MCF 10A (cell line): Measurements from ENCODE around the gene XXYLT1. TPM values are rescaled to one million over a fixed set of nuclear protein-coding genes. Genes with fewer than 3 reads are reported as not detected.

Source experiments
- BruUV-seq: library from RNA; stranded (reverse); fragments of 400-500 nt; replicated peaks from 2 replicates; lab custom pipeline; 2021; lab: Mats Ljungman, UMichigan
- CTCF ChIA-PET: fragments of 300-600 bp; sonication (Branson Sonifier 250); formaldehyde crosslinking; extraction: SDS; loops from one replicate; lab custom pipeline; 2021; ENCODE audit warnings: antibody characterized with exemption, inconsistent platforms; lab: Yijun Ruan, JAX
- POLR2A ChIA-PET: fragments of 300-600, 350-650 bp; sonication (Branson Sonifier 250); formaldehyde crosslinking; extraction: SDS; loops from one replicate; lab custom pipeline; 2020; ENCODE audit warnings: antibody characterized with exemption, inconsistent platforms; lab: Yijun Ruan, JAX
- DNase-seq: peaks from one replicate; pipeline ENCODE4 v3.0.0-alpha.2; 2018; ENCODE audit not compliant: unreplicated experiment
- H3K27ac Mint-ChIP-seq: one replicate; pipeline ENCODE4 v1.8.0; 2022; ENCODE audit warnings: mild to moderate bottlenecking, low read depth, mixed read lengths; ENCODE audit not compliant: unreplicated experiment
- H3K27me3 Mint-ChIP-seq: one replicate; pipeline ENCODE4 v1.8.0; 2022; ENCODE audit warnings: mixed read lengths; ENCODE audit not compliant: insufficient read depth, unreplicated experiment
- H3K36me3 Mint-ChIP-seq: one replicate; pipeline ENCODE4 v1.8.0; 2022; ENCODE audit warnings: mild to moderate bottlenecking, moderate library complexity, mixed read lengths; ENCODE audit not compliant: insufficient read depth, unreplicated experiment
- H3K4me1 Mint-ChIP-seq: one replicate; pipeline ENCODE4 v1.8.0; 2022; ENCODE audit warnings: mixed read lengths; ENCODE audit not compliant: insufficient read depth, unreplicated experiment
- H3K4me3 Mint-ChIP-seq: one replicate; pipeline ENCODE4 v1.8.0; 2022; ENCODE audit warnings: mild to moderate bottlenecking, moderate library complexity, mixed read lengths; ENCODE audit not compliant: unreplicated experiment
- H3K9me3 Mint-ChIP-seq: one replicate; pipeline ENCODE4 v1.8.0; 2022; ENCODE audit warnings: mixed read lengths; ENCODE audit not compliant: unreplicated experiment
- intact Hi-C: fragments of 100-400 bp; cut with micrococcal nuclease; formaldehyde crosslinking; loops from 2 replicates; pipeline ENCODE4 v1.14.1; 2022
- total RNA-seq: library from RNA; stranded (reverse); gene quantifications from 2 replicates; pipeline ENCODE4 v1.2.3, GENCODE V29; 2022
- TF ChIP-seq, protein P1 (sequence below): fragments of 200-600 bp; IDR thresholded peaks from one replicate; pipeline ENCODE4 v1.8.0; 2022; ENCODE audit warnings: antibody characterized with exemption, mild to moderate bottlenecking; ENCODE audit not compliant: unreplicated experiment

The XXYLT1 gene
- total RNA-seq, 1 experiment from 2014 or later, result 10.0 TPM

- intact Hi-C loops, result no loop called here
- Mint-ChIP-seq H3K27me3 (no peaks in the 10 kb centered on the region), H3K4me1 (no peaks in the 10 kb centered on the region), H3K4me3 (no peak overlapping the region), H3K9me3 (no peaks in the 10 kb centered on the region), H3K27ac (no peak overlapping the region), H3K36me3 (no peaks in the 10 kb centered on the region)
- ChIA-PET POLR2A (interaction anchor here (0.7 kb wide), 1 partner anchor 305 kb away, joined by 3 read pairs; no protein-coding TSS in a partner anchor), CTCF (interaction anchor here (0.6 to 3.3 kb wide), 7 partner anchors 13 to 584 kb away, joined by 3 to 17 read pairs (median 4); partner anchors contain the start of genes LSG1 and XXYLT1)
- DNase-seq, result no peak
- TF ChIP-seq, protein P1, sequence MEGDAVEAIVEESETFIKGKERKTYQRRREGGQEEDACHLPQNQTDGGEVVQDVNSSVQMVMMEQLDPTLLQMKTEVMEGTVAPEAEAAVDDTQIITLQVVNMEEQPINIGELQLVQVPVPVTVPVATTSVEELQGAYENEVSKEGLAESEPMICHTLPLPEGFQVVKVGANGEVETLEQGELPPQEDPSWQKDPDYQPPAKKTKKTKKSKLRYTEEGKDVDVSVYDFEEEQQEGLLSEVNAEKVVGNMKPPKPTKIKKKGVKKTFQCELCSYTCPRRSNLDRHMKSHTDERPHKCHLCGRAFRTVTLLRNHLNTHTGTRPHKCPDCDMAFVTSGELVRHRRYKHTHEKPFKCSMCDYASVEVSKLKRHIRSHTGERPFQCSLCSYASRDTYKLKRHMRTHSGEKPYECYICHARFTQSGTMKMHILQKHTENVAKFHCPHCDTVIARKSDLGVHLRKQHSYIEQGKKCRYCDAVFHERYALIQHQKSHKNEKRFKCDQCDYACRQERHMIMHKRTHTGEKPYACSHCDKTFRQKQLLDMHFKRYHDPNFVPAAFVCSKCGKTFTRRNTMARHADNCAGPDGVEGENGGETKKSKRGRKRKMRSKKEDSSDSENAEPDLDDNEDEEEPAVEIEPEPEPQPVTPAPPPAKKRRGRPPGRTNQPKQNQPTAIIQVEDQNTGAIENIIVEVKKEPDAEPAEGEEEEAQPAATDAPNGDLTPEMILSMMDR, result no peak
- no TSS peak for BruUV-seq
These were observed 15.1 kb downstream of the XXYLT1 start for GRCh38 chr3:195255571-195256501.

DNA sequence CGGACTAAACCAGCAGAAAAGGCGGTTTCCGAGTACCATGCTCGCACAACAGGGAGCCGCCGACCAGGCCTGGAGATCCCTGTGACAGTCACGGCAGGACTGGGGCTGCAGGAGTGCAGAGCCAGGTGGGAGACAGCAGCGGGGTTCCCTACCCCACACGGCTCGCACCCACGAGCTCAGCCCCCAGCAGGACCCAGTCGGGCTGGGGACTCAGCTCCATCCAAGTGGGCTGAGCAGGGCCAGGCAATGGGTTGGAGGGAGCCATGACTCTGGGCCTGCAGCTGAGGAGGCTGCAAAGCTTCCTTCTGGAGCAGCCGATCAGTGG is 15.8 kb downstream of the XXYLT1 start:
- H3K36me3 Mint-ChIP-seq, result no peaks in the 10 kb centered on the region
- ChIA-PET CTCF (interaction anchor here (0.6 to 3.3 kb wide), 4 partner anchors 14 to 584 kb away, joined by 4 to 17 read pairs (median 6); partner anchors contain the start of gene LSG1), POLR2A (interaction anchor here (0.7 kb wide), 1 partner anchor 306 kb away, joined by 3 read pairs; no protein-coding TSS in a partner anchor)
- no peak overlapping the region for H3K4me3 Mint-ChIP-seq
- TF ChIP-seq, protein P1, result no peak
- H3K9me3 Mint-ChIP-seq, result no peaks in the 10 kb centered on the region
- DNase-seq, result no peak
- no peaks in the 10 kb centered on the region for H3K4me1 Mint-ChIP-seq
- H3K27me3 Mint-ChIP-seq, result no peaks in the 10 kb centered on the region
- BruUV-seq, result no TSS peak
- intact Hi-C loops, result no loop called here
- H3K27ac Mint-ChIP-seq, result peak overlapping the region; percentile 25

- CTCF ChIA-PET, result interaction anchor here (0.6 to 3.3 kb wide), 3 partner anchors 316 to 583 kb away, joined by 4 to 17 read pairs (median 9); partner anchors contain the start of gene LSG1
- intact Hi-C loops, result no loop called here
- DNase-seq, result no peak
- TF ChIP-seq, protein P1, result no peak
- no peaks in the 10 kb centered on the region for H3K27me3 Mint-ChIP-seq
- BruUV-seq, result no TSS peak
- no peak overlapping the region for H3K4me3 Mint-ChIP-seq
- H3K36me3 Mint-ChIP-seq, result no peaks in the 10 kb centered on the region
- H3K9me3 Mint-ChIP-seq, result no peaks in the 10 kb centered on the region
- peak overlapping the region; percentile 25 for H3K27ac Mint-ChIP-seq
- POLR2A ChIA-PET, result no interaction called here
- H3K4me1 Mint-ChIP-seq, result no peaks in the 10 kb centered on the region
These were observed 16.3 kb downstream of the XXYLT1 start for GRCh38 chr3:195254454-195255175.

DNA sequence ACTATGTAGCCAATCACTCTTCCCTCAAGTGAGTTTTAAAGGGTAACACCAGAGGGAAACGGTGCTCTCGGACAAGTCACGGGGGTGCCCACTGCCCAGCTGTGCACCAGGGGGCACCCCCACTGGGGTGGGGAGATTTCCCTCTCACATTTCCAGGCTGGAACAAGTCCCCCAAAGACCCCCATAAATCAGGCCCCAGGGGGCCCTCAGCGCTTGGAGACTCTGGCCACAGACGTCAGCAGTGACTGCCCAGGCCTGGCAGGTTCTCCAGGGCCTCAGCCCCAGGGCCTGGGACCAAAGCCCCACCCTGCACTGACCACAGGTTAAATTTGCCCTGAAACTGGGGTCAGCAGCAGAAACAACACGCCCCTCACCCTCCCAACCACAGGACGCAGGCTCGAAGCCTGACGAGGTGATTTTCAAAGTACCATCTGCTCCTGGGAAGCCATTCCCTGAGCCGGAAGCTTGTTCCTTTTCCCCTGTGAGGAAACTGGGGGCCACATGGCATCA is 17.0 kb downstream of the XXYLT1 start:
- intact Hi-C loops, result no loop called here
- no peaks in the 10 kb centered on the region for H3K4me1 Mint-ChIP-seq
- POLR2A ChIA-PET, result no interaction called here
- no peak for DNase-seq
- H3K4me3 Mint-ChIP-seq, result no peak overlapping the region
- TF ChIP-seq, protein P1, result no peak
- CTCF ChIA-PET, result interaction anchor here (0.7 kb wide), 1 partner anchor 114 kb away, joined by 3 read pairs; no protein-coding TSS in a partner anchor
- BruUV-seq, result no TSS peak
- H3K27me3 Mint-ChIP-seq, result no peaks in the 10 kb centered on the region
- H3K36me3 Mint-ChIP-seq, result no peaks in the 10 kb centered on the region
- no peaks in the 10 kb centered on the region for H3K9me3 Mint-ChIP-seq
- H3K27ac Mint-ChIP-seq, result peak overlapping the region; percentile 25
